ENCODE measurements around the gene KLK8.

The KLK8 gene

DNA sequence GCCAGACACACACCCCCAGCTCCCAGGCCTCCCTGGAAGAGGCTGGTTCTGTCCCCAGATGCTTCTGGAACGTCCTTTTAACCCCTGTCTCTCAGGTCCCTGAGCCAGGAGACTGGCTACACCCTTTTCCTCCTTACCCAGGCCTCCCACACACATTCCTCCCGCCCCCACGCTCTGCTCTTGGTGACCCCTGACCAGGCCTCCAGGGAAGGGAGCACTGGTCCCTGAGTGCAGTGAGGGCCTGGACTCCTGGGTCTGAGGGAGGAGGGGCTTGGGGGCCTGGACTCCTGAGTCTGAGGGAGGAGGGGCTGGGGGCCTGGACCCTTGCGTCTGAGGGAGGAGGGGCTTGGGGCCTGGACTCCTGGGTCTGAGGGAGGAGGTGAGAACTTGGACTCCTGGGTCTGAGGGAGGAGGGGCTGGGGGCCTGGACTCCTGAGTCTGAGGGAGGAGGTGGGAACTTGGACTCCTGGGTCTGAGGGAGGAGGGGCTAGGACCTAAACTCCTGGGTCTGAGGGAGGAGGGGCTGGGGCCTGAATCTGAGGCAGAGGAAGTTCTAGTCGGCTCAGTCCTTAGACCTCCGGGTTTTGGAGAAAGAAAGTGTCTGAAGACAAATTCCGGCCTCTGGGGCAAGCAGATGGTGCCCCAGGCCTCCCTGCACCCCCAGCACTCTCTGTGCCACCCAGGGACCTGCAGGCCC is 32.5 kb downstream of the KLK8 start:
- no peak for TF ChIP-seq CTCF (IDR thresholded peaks at IDR 0.05; ENCODE audit: insufficient read depth, low read depth, low read length, missing control alignments)
- H3K4me3 ChIP-seq (ENCODE audit: low read length) = no peak overlapping the region
- DNase-seq (ENCODE audit: low read depth) = no peak

GRCh38 chr19:50967929-50968715 is 33.3 kb downstream of the KLK8 start:
- DNase-seq (ENCODE audit: low read depth) = no peak
- no peak overlapping the region for H3K4me3 ChIP-seq (ENCODE audit: low read length)
- no peak for TF ChIP-seq CTCF (IDR thresholded peaks at IDR 0.05; ENCODE audit: insufficient read depth, low read depth, low read length, missing control alignments)

DNA sequence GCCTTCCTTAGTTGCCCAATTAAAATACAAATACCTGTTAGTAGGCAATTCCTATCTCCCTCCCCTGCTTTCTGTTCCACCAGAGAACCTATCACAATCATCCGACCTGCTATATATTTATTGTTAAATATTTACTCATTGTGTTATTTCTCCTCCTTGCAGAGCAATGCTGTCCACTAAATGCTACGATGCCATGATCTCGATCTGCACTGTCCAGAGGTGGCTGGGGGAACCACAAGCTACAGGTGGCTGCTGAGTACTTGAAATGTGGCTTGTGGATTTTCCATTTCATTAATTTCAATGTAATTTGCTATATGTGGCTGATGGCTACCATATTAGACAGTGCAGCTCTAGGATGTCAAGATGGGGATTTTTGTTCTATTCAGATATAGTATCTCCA is 37.1 kb downstream of the KLK8 start:
- no peak for DNase-seq (ENCODE audit: low read depth)
- no peak overlapping the region for H3K4me3 ChIP-seq (ENCODE audit: low read length)
- no peak for TF ChIP-seq CTCF (IDR thresholded peaks at IDR 0.05; ENCODE audit: insufficient read depth, low read depth, low read length, missing control alignments)

DNA sequence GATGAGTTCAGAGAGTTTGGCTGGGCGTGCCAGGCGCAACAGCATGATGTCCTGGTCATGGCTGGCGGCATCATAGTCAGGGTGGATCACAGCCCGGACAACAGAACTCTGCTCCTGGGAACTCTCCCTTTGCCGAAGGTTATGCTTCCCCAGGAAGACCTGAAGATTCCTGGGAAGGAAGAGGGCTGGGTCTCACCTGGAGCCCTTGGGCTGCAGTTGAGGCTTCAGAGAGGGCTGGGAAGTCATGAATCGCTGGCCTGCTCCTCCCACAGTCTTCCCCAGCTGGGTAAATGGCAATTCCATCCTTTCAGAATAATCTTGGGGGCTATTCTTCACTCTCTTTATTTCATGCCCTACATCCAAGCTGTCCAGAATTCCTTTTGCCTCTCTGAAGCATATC is 38.0 kb downstream of the KLK8 start:
- no peak for DNase-seq (ENCODE audit: low read depth)
- no peak overlapping the region for H3K4me3 ChIP-seq (ENCODE audit: low read length)
- TF ChIP-seq CTCF (IDR thresholded peaks at IDR 0.05; ENCODE audit: insufficient read depth, low read depth, low read length, missing control alignments) = no peak

- no peak for TF ChIP-seq CTCF (IDR thresholded peaks at IDR 0.05; ENCODE audit: insufficient read depth, low read depth, low read length, missing control alignments)
- DNase-seq (ENCODE audit: low read depth) = no peak
- H3K4me3 ChIP-seq (ENCODE audit: low read length) = no peak overlapping the region
Measured at GRCh38 chr19:50962245-50962644, 39.2 kb downstream of the KLK8 start.

DNA sequence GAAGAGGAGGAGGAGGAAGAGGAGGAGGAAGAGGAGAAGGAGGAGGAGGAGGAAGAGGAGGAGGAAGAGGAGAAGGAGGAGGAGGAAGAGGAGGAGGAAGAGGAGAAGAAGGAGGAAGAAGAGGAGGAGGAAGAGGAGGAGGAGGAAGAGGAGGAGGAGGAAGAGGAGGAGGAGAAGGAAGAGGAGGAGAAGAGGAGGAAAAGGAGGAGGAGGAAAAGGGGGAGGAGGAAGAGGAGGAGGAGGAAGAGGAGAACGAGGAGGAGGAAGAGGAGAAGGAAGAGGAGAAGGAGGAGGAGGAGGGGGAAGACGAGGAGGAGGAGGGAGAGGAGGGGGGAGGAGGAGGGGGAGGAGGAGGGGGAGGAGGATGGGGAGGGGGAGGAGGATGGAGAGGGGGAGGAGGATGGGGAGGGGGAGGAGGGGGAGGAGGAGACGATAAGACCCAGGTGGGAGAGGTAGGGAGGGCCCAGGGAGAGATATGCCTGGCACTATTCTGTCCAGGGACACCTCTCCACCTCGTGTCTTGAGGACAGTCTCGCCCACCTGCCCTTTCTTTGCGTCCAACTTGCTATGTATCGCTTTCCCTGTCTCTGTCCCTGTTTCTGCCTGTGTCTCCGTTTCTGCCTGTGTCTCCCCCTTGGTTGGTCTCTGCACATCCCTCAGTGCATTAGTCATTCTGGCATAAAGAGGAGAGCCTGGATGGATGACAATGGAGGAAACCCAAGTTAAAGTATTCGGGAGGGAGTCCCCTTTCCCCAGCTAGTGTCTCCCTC is 41.5 kb downstream of the KLK8 start:
- H3K4me3 ChIP-seq (ENCODE audit: low read length) = no peak overlapping the region
- no peak for TF ChIP-seq CTCF (IDR thresholded peaks at IDR 0.05; ENCODE audit: insufficient read depth, low read depth, low read length, missing control alignments)
- DNase-seq (ENCODE audit: low read depth) = no peak
